Measurements from ENCODE around the gene CRELD2. TPM values are rescaled to one million over a fixed set of nuclear protein-coding genes. Genes with fewer than 3 reads are reported as not detected.

The CRELD2 gene
- polyA plus RNA-seq, 1 donor from 2014 or later, result 83.2 TPM

GRCh38 chr22:49950396-49950994 lies 32.1 kb downstream of the CRELD2 start:
- H3K36me3 ChIP-seq (ENCODE audit: insufficient read depth, low read length), result no peaks in the 10 kb centered on the region
- TF ChIP-seq RAD21 (conservative IDR thresholded peaks at IDR 0.05) (no peak), TAF1 (IDR thresholded peaks at IDR 0.05; ENCODE audit: low read depth) (no peak), EP300 (conservative IDR thresholded peaks at IDR 0.05; ENCODE audit: poor library complexity, severe bottlenecking) (no peak), EZH2 (IDR thresholded peaks at IDR 0.05; ENCODE audit: borderline replicate concordance, insufficient read depth, low read length, poor library complexity, severe bottlenecking) (no peak), MXI1 (conservative IDR thresholded peaks at IDR 0.05; ENCODE audit: poor library complexity, severe bottlenecking) (no peak), SMC3 (conservative IDR thresholded peaks at IDR 0.05; ENCODE audit: poor library complexity) (no peak)
- no peaks in the 10 kb centered on the region for H3K79me2 ChIP-seq (replicated peaks; ENCODE audit: insufficient read depth, low read length)
- H3K4me3 ChIP-seq (ENCODE audit: low read length), result no peak overlapping the region
- H3K27me3 ChIP-seq (ENCODE audit: insufficient read depth, low read depth, low read length), result no peaks in the 10 kb centered on the region
- H3F3A ChIP-seq (ENCODE audit: insufficient read depth, low read length, poor library complexity, severe bottlenecking), result no peaks in the 10 kb centered on the region
- H3K9ac ChIP-seq (ENCODE audit: low read length), result no peak overlapping the region
- no peak overlapping the region for H3K4me2 ChIP-seq (ENCODE audit: low read length)
- H4K20me1 ChIP-seq (ENCODE audit: insufficient read depth), result no peaks in the 10 kb centered on the region
- no peaks in the 10 kb centered on the region for H3K9me2 ChIP-seq (ENCODE audit: insufficient read depth, low read length)
- no peak overlapping the region for H3K27ac ChIP-seq (ENCODE audit: low read length)
- no peaks in the 10 kb centered on the region for H3K9me3 ChIP-seq (ENCODE audit: low read length)
- no peak overlapping the region for H2AFZ ChIP-seq (ENCODE audit: low read depth, low read length)

GRCh38 chr22:49951000-49951677 lies 32.7 kb downstream of the CRELD2 start:
- Histone ChIP-seq H3K79me2 (replicated peaks; ENCODE audit: insufficient read depth, low read length) (no peaks in the 10 kb centered on the region), H3F3A (ENCODE audit: insufficient read depth, low read length, poor library complexity, severe bottlenecking) (no peaks in the 10 kb centered on the region), H3K27me3 (ENCODE audit: insufficient read depth, low read depth, low read length) (no peaks in the 10 kb centered on the region), H2AFZ (ENCODE audit: low read depth, low read length) (no peak overlapping the region), H3K4me3 (ENCODE audit: low read length) (no peak overlapping the region), H3K4me2 (ENCODE audit: low read length) (no peak overlapping the region), H3K9me3 (ENCODE audit: low read length) (no peaks in the 10 kb centered on the region), H3K36me3 (ENCODE audit: insufficient read depth, low read length) (no peaks in the 10 kb centered on the region), H3K27ac (ENCODE audit: low read length) (no peak overlapping the region), H3K9ac (ENCODE audit: low read length) (no peak overlapping the region), H4K20me1 (ENCODE audit: insufficient read depth) (no peaks in the 10 kb centered on the region), H3K9me2 (ENCODE audit: insufficient read depth, low read length) (no peaks in the 10 kb centered on the region)
- no peak for TF ChIP-seq RAD21 (conservative IDR thresholded peaks at IDR 0.05)
- TF ChIP-seq TAF1 (IDR thresholded peaks at IDR 0.05; ENCODE audit: low read depth), result no peak
- TF ChIP-seq EP300 (conservative IDR thresholded peaks at IDR 0.05; ENCODE audit: poor library complexity, severe bottlenecking), result no peak
- no peak for TF ChIP-seq EZH2 (IDR thresholded peaks at IDR 0.05; ENCODE audit: borderline replicate concordance, insufficient read depth, low read length, poor library complexity, severe bottlenecking)
- no peak for TF ChIP-seq SMC3 (conservative IDR thresholded peaks at IDR 0.05; ENCODE audit: poor library complexity)
- TF ChIP-seq REST (IDR thresholded peaks at IDR 0.05; ENCODE audit: borderline replicate concordance), result no peak
- TF ChIP-seq POLR2AphosphoS5 (IDR thresholded peaks at IDR 0.05), result no peak
- TF ChIP-seq CTCF (IDR thresholded peaks at IDR 0.05; ENCODE audit: poor library complexity, severe bottlenecking), result no peak

All from neural cell (in vitro differentiated cells).